ENCODE data around the gene TMEM175.

DNA sequence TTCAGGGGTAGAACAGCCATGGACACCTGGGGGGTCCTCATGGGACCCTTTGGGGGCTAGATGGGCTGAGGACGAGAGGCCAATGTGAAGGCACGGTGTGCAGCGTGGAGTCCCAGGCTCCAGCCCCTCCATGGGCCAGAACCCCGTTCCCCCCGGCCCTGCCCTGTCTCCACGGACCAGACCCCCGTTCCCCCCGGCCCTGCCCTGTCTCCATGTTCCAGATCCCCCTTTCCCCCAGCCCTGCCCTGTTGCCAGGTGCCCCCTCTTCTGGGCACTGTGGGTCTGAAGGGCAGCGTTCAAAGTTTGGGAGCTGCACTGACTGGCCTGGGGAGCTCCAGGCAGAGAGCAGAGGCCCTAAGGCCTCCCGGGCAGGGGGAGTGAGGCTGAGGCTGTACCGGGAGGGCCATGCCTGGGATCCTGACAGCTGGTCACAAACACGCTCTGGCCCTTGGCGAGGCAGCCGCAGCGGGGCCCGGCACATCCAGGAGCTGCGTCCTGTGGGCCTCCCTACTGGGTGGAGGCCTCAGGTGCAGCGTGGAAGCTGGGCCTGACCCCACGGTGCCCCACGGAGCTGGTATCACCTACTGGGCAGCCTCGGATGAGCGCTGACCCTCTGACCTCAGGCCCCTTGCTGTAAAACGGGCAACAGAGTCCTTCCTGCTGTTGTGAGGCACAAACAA is 32.2 kb downstream of the TMEM175 start:
- TF ChIP-seq, protein P1, sequence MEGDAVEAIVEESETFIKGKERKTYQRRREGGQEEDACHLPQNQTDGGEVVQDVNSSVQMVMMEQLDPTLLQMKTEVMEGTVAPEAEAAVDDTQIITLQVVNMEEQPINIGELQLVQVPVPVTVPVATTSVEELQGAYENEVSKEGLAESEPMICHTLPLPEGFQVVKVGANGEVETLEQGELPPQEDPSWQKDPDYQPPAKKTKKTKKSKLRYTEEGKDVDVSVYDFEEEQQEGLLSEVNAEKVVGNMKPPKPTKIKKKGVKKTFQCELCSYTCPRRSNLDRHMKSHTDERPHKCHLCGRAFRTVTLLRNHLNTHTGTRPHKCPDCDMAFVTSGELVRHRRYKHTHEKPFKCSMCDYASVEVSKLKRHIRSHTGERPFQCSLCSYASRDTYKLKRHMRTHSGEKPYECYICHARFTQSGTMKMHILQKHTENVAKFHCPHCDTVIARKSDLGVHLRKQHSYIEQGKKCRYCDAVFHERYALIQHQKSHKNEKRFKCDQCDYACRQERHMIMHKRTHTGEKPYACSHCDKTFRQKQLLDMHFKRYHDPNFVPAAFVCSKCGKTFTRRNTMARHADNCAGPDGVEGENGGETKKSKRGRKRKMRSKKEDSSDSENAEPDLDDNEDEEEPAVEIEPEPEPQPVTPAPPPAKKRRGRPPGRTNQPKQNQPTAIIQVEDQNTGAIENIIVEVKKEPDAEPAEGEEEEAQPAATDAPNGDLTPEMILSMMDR (IDR thresholded peaks at IDR 0.05; ENCODE audit: insufficient read depth, low read length), result no peak
- TF ChIP-seq POLR2AphosphoS5 (IDR thresholded peaks at IDR 0.05; ENCODE audit: low read depth), result no peak
- no peak for TF ChIP-seq GABPA (IDR thresholded peaks at IDR 0.05; ENCODE audit: low read depth)

Measured in HL-60 (cell line).